PC-3 (cell line): Measurements from ENCODE around the gene FTO. TPM values are rescaled to one million over a fixed set of nuclear protein-coding genes. Genes with fewer than 3 reads are reported as not detected.

Experiments
- ATAC-seq: fragments of 200-7000 bp; cut with Tn5 transposase; 2 replicates; pipeline ENCODE4 v1.9.1; 2020; ENCODE audit warnings: mild to moderate bottlenecking, moderate library complexity
- BruUV-seq: library from RNA; stranded (reverse); fragments of 400-500 nt; replicated peaks from 2 replicates; lab custom pipeline; 2021; lab: Mats Ljungman, UMichigan
- CTCF ChIA-PET: fragments of 300-600 bp; sonication (Branson Sonifier 250); formaldehyde crosslinking; loops from one replicate; lab custom pipeline; 2022; ENCODE audit warnings: antibody characterized with exemption; lab: Charles Lee
- POLR2A ChIA-PET: fragments of 300-600 bp; sonication (Branson Sonifier 250); formaldehyde crosslinking; loops from one replicate; lab custom pipeline; 2022; ENCODE audit warnings: antibody characterized with exemption; ENCODE audit not compliant: unreplicated experiment; lab: Charles Lee
- DNase-seq: peaks from one replicate; pipeline ENCODE4 v3.0.0-alpha.2; 2015
- H2AFZ ChIP-seq: fragments of 300-600 bp; sonication (generic); 2 replicates; pipeline ENCODE4 v1.6.0; 2016; ENCODE audit warnings: antibody characterized with exemption, low read length
- H3F3A ChIP-seq: fragments of 300-600 bp; sonication (generic); one replicate; pipeline ENCODE4 v1.6.0; 2017; ENCODE audit warnings: antibody characterized with exemption, low read length, control low read depth, mild to moderate bottlenecking; ENCODE audit not compliant: unreplicated experiment
- H3K27ac ChIP-seq: fragments of 300-600 bp; sonication (generic); 2 replicates; pipeline ENCODE4 v1.5.1; 2016; ENCODE audit warnings: mild to moderate bottlenecking, low read length
- H3K27me3 ChIP-seq: fragments of 300-600 bp; sonication (generic); 2 replicates; pipeline ENCODE4 v1.6.1; 2016; ENCODE audit warnings: low read length, mixed read lengths
- H3K36me3 ChIP-seq: fragments of 300-600 bp; sonication (generic); 2 replicates; pipeline ENCODE4 v1.6.1; 2016; ENCODE audit warnings: low read depth, mixed run types, low read length, mixed read lengths
- H3K4me1 ChIP-seq: fragments of 300-600 bp; sonication (generic); 2 replicates; pipeline ENCODE4 v1.5.1; 2016; ENCODE audit warnings: low read length; ENCODE audit not compliant: insufficient read depth
- H3K4me2 ChIP-seq: fragments of 300-600 bp; sonication (generic); 2 replicates; pipeline ENCODE4 v1.6.0; 2016; ENCODE audit warnings: low read length
- H3K4me3 ChIP-seq: fragments of 300-600 bp; sonication (generic); 2 replicates; pipeline ENCODE4 v1.5.1; 2016; ENCODE audit warnings: mild to moderate bottlenecking, low read length, mixed read lengths
- H3K79me2 ChIP-seq: fragments of 300-600 bp; sonication (generic); 2 replicates; pipeline ENCODE4 v1.6.1; 2017; ENCODE audit warnings: low read length, mixed read lengths
- H3K9ac ChIP-seq: fragments of 300-600 bp; sonication (generic); 2 replicates; pipeline ENCODE4 v1.6.0; 2016; ENCODE audit warnings: mild to moderate bottlenecking, low read length
- H3K9me2 ChIP-seq: fragments of 300-600 bp; sonication (generic); replicated peaks from 2 replicates; pipeline ENCODE4 v1.6.1; 2016; ENCODE audit warnings: mixed run types, low read length, mixed read lengths
- H3K9me3 ChIP-seq: fragments of 300-600 bp; sonication (generic); 2 replicates; pipeline ENCODE4 v1.6.1; 2016; ENCODE audit warnings: low read length, mixed read lengths
- H4K20me1 ChIP-seq: fragments of 300-600 bp; sonication (generic); 2 replicates; pipeline ENCODE4 v1.6.1; 2016; ENCODE audit warnings: low read length, mixed read lengths
- EZH2 ChIP-seq: fragments of 300-600 bp; sonication (generic); IDR thresholded peaks from one replicate; pipeline ENCODE4 v1.6.1; 2017; ENCODE audit warnings: antibody characterized with exemption, mild to moderate bottlenecking, low read length; ENCODE audit not compliant: unreplicated experiment
- EZH2phosphoT487 ChIP-seq: fragments of 300-600 bp; sonication (generic); IDR thresholded peaks from 2 replicates; pipeline ENCODE4 v1.6.1; 2018; ENCODE audit warnings: mild to moderate bottlenecking, antibody characterized with exemption, low read length, borderline replicate concordance
- intact Hi-C: fragments of 100-400 bp; cut with micrococcal nuclease; formaldehyde crosslinking; loops from 2 replicates; pipeline ENCODE4 v1.9.0; 2023
- total RNA-seq: library from RNA; depleted of rRNA; stranded (reverse); fragments of >200 nt; gene quantifications from 2 replicates; pipeline ENCODE4 v1.2.3, GENCODE V29; 2014
- TF ChIP-seq, protein P1 (sequence below): fragments of 300-600 bp; sonication (generic); conservative IDR thresholded peaks from 2 replicates; pipeline ENCODE4 v1.5.1; 2017; ENCODE audit warnings: antibody characterized with exemption, low read depth, mild to moderate bottlenecking, low read length

The FTO gene
- total RNA-seq, 1 experiment from 2014 or later = 27.0 TPM

GRCh38 chr16:53761962-53762703 is 58.2 kb downstream of the FTO start:
- no TSS peak for BruUV-seq
- Histone ChIP-seq H3K9ac (no peak overlapping the region), H3K4me3 (no peak overlapping the region), H3K9me3 (no peaks in the 10 kb centered on the region), H3K9me2 (no peaks in the 10 kb centered on the region), H2AFZ (no peak overlapping the region), H3F3A (no peaks in the 10 kb centered on the region), H3K79me2 (peaks cover 28% of the 10 kb centered on the region), H3K27ac (no peak overlapping the region), H3K27me3 (no peaks in the 10 kb centered on the region), H3K36me3 (no peaks in the 10 kb centered on the region), H3K4me2 (no peak overlapping the region), H4K20me1 (no peaks in the 10 kb centered on the region), H3K4me1 (peaks cover 12% of the 10 kb centered on the region)
- ChIA-PET POLR2A (no interaction called here), CTCF (no interaction called here)
- intact Hi-C loops = no loop called here
- no peak for ATAC-seq
- DNase-seq = no peak
- no peak for TF ChIP-seq EZH2
- TF ChIP-seq, protein P1, sequence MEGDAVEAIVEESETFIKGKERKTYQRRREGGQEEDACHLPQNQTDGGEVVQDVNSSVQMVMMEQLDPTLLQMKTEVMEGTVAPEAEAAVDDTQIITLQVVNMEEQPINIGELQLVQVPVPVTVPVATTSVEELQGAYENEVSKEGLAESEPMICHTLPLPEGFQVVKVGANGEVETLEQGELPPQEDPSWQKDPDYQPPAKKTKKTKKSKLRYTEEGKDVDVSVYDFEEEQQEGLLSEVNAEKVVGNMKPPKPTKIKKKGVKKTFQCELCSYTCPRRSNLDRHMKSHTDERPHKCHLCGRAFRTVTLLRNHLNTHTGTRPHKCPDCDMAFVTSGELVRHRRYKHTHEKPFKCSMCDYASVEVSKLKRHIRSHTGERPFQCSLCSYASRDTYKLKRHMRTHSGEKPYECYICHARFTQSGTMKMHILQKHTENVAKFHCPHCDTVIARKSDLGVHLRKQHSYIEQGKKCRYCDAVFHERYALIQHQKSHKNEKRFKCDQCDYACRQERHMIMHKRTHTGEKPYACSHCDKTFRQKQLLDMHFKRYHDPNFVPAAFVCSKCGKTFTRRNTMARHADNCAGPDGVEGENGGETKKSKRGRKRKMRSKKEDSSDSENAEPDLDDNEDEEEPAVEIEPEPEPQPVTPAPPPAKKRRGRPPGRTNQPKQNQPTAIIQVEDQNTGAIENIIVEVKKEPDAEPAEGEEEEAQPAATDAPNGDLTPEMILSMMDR = no peak
- TF ChIP-seq EZH2phosphoT487 = no peak

GRCh38 chr16:53766304-53767016 is 62.5 kb downstream of the FTO start:
- Histone ChIP-seq H2AFZ (no peak overlapping the region), H4K20me1 (no peaks in the 10 kb centered on the region), H3K4me2 (peak overlapping the region; percentile 14; the same call in 1 of the 2 replicates), H3K9me3 (no peaks in the 10 kb centered on the region), H3K9me2 (no peaks in the 10 kb centered on the region), H3K4me1 (peaks cover 43% of the 10 kb centered on the region), H3K79me2 (peaks cover 36% of the 10 kb centered on the region), H3K36me3 (no peaks in the 10 kb centered on the region), H3K4me3 (no peak overlapping the region), H3K27ac (peak overlapping the region; percentile 27), H3F3A (peaks cover 7% of the 10 kb centered on the region), H3K27me3 (no peaks in the 10 kb centered on the region), H3K9ac (no peak overlapping the region)
- ChIA-PET CTCF (no interaction called here), POLR2A (no interaction called here)
- TF ChIP-seq EZH2phosphoT487 = no peak
- no peak for TF ChIP-seq EZH2
- intact Hi-C loops = no loop called here
- DNase-seq (peak; percentile 52), ATAC-seq (no peak)
- BruUV-seq = no TSS peak

DNA sequence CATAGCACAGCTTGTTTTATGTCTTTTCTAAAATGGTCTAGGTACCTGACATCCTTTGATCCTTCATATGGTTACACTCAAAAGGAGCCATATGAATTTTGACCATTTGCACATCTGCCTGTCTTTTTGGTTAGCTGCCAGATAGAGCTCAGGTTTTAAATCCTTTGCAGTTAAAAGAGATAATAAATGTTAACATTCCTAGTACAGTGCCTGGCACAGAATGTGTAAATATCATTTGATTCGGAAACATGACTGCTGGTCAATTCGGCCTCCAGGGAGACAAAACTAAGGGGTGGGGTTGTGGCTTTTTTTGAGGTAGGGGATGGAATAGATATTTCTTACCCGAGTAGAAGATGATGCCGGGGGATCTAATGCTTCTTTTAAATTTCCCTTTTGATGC is 64.2 kb downstream of the FTO start:
- peak; percentile 48 for DNase-seq
- Histone ChIP-seq H3K27me3 (no peaks in the 10 kb centered on the region), H3K27ac (peak overlapping the region; percentile 82), H3K36me3 (no peaks in the 10 kb centered on the region), H3K9me2 (no peaks in the 10 kb centered on the region), H3K4me1 (peaks cover 43% of the 10 kb centered on the region), H3K9ac (peak overlapping the region; percentile 31), H3K79me2 (peaks cover 44% of the 10 kb centered on the region), H2AFZ (no peak overlapping the region), H3K9me3 (no peaks in the 10 kb centered on the region), H4K20me1 (no peaks in the 10 kb centered on the region), H3K4me3 (peak overlapping the region; percentile 51; the same call in 1 of the 2 replicates), H3K4me2 (peak overlapping the region; percentile 78), H3F3A (peaks cover 7% of the 10 kb centered on the region)
- ChIA-PET CTCF (interaction anchor here (1.3 kb wide), 1 partner anchor 14 kb away, joined by 3 read pairs; no protein-coding TSS in a partner anchor), POLR2A (no interaction called here)
- TF ChIP-seq, protein P1 = no peak
- no peak for TF ChIP-seq EZH2
- TF ChIP-seq EZH2phosphoT487 = no peak
- intact Hi-C loops = loop anchor here (1.0 kb wide), 1 partner anchor 12 kb away; no protein-coding TSS in a partner anchor
- BruUV-seq = no TSS peak
- peak; percentile 11 for ATAC-seq
